COR-L47 (cell line): Measurements from ENCODE around the gene MEG3.
"Not testable (repeated sequence)": the region's sequence is repeated elsewhere in the genome, so short reads cannot be mapped to it uniquely, and the experiment has no call there.

ENCODE experiments used
- DNase-seq: peaks from one replicate; lab custom pipeline; 2025; lab: John Stamatoyannopoulos, UW

MEG3 gene

DNA sequence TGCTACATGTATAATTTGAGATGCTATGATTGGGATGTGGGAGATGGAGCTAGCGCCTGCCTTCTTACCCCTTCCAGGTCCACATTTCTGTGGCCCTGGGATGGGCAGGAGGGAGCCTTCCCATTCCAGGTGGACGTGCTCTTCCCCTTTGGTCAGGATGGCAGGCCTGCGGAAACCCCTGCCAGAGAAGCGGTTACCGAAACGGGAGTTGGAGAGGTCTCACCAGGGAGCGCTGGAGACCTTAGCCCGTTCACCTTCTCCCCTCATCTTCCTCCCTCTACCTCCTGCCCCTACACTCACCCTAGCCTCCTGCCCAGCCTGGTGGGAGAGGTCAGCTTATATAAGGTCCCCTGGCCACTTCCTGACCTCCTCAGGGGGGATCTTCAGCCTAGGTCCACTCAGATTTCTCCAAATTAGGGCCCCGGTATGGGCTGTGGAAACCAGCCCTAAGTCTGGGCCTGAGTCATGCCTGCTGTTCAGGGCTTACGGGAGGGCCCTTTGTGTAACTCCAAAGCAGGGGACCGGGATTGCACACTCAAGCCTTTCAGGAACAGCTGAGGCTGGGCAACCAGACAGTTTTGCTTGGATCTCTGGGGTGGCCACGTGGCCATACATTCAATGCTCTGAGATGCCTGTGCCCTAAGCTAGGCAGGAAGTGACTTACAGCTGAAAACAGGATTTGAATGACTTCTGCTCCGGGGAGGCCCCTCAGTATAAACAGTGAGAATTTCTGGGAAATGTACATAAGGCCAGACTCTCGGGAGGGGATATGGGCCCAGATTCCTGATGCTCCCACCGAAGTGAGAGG is 10.2 kb upstream of the MEG3 start:
- no peak for DNase-seq

GRCh38 chr14:100816286-100816949 is 9.5 kb upstream of the MEG3 start:
- DNase-seq: no peak

DNA sequence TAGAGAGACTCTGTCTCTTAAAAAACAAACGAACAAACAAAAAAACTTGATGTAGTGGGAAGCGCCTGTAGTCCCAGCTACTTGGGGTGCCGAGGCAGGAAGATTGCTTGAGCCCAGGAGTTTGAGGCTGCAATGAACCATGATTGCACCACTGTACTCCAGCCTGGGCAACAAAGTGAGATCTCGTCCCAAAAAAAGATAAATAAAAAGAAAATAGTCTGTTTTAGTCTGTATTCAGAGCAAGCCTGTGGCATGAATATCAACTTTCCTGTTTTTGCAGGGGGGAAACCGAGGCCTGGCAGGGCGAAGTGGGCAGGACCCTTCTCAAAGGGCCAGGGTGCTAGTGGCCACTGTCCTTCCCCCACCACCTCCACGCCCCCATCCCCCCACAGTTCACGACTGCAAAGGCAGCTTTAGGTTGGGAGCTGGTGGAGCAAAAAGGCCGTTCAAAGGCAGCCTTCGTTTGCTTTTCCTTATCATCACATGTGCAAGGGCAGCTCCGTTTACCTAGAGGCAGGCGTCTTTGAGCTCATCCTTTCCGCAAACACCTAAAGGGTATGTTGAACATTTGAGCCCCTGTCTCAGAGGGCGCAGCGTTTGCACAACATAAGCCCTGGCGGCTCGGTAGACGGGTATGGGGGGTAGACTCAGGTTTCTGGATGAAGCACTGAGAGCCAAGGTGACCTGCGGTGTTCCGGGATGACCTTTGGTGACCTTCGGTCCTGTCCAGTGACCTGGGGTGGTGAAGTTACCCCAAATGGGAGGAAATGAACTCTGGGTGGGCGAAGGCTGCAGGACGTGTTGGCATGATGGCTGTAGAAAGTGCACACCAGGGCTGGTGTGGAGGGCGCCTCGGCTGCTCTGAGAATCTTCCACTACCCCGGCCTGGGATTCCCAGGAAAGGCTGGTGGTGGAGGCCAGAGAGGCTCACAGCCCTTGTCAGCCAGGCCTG is 8.7 kb upstream of the MEG3 start:
- DNase-seq: no peak

GRCh38 chr14:100818221-100818699 is 7.7 kb upstream of the MEG3 start:
- DNase-seq: no peak

DNA sequence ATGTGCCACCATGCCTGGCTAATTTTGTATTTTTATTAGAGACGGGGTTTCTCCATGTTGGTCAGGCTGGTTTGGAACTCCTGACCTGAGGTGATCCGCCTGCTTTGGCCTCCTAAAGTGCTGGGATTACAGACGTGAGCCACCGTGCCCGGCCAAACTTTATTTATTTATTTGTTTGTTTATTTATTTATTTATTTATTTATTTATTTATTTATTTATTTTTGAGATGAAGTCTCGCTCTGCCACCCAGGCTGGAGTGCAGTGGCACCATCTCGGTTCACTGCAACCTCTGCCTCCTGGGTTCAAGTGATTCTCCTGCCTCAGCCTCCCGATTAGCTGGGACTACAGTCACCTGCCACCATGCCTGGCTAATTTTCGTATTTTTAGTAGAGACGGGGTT is 7.0 kb upstream of the MEG3 start:
- not testable (repeated sequence) for DNase-seq

GRCh38 chr14:100819453-100819828 is 6.5 kb upstream of the MEG3 start:
- DNase-seq: no peak

- no peak for DNase-seq
Measured at GRCh38 chr14:100819829-100820475, 6.0 kb upstream of the MEG3 start.

GRCh38 chr14:100820957-100821356 is 5.0 kb upstream of the MEG3 start:
- DNase-seq: no peak

DNA sequence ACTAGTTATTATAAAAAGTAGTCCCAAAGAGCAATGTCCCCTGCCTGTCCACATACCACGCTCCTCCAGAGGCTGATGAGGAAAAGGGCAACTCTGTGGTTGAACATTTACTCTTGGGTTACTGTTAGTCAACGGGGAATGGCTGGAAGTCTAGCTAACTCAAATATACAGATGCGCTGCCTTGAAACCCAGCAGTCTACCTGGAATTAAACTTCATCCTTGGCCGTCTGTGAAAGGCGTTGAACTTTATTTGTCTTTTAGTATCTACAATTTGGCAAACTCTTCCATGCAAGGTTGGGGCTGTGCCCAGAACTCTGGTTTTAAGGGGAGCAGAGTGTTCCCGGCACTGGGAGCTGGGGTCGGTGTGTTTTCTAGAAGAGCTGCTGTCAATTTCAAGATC is 3.9 kb upstream of the MEG3 start:
- DNase-seq: no peak

GRCh38 chr14:100822532-100823296 is 3.2 kb upstream of the MEG3 start:
- no peak for DNase-seq

DNA sequence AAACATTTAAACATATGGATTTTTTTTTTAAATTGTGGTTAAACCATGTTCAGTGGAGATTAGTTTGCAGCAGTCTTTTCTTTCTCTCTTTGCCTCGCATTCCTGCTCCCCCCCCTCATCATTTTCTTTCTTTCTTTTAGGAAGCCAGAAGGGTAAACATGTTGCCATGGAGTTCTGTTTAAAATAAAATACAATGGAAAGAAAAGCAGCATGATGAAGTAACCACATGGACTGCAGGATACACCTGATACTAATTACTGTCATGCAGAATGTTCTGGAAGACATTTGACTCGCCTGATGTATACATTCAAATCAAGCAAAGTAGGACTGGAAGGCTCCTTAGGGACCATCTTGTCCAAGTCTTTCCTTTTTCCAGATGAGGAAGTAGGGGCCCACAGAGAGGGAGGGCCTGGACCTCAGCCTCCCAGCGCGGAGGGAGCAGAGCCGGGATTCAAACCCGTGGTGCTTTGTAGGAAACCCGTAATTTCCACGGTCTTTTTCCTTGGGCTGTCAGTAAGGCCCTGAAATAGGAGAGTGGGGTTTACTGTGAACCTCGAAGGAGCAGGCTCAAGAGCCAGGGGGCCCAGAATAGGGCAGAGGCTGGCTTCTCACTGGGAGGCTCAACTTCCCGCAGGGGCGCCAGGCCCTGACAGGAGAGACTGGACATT is 2.4 kb upstream of the MEG3 start:
- no peak for DNase-seq

DNA sequence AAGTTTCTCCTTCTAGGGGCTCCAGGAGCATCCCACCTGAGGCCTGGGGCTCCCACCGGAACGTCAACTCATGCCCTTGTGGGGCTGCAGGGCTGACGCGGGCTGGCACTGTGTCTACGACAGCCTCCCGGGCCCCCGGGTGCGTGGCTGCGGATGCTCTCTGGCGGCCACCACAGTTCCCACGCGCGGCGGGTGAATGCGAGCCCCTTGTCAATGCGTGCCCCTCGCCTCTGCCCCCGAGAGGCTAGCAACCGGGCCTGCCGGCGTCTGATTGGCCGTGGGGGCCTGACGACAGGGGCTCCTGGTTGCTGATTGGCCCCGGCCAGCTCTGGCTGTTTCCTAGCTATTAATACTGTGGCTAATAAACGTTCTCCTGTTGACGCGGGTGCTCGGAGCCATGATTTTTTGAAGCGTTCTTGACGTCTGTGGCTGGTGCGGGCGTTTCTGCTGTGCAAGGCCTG is 1.8 kb upstream of the MEG3 start:
- no peak for DNase-seq

- no peak for DNase-seq
Measured at GRCh38 chr14:100824901-100825712, 811 bp upstream of the MEG3 start.

DNA sequence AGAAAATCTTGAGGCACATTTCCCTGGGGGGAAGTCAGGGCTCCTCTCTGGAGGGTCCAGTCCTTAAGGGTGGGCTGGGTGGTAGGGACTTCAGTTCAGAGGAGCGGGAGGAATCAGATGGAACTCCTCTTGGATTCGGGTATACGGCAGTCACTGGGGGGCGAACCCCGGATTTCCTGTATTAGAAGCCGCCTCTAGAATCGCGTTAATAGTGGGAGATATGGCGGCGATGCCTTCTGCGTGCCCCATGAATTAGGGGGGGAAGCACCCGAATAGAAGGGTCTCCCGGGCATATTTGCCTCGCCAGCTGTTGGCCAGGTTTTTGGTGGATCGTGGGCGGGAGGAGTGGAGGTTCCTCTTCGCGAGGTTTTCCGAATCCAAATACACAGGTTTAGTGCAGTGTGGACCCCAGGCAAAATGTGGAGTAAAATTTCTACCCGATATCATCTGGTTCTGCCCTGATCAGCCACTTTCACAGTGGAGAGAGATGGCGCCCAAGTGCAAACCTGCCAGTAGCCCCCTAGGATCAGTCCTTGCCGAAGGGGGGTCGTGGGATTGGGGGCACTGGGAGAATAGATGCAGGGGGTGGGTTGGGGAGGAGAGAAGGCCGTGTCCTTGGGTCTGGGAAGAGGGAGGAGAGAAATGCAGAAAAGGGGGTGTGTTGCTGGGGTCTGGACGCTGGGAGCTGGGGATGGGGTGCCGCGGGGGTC is 628 bp downstream of the MEG3 start:
- DNase-seq: no peak

DNA sequence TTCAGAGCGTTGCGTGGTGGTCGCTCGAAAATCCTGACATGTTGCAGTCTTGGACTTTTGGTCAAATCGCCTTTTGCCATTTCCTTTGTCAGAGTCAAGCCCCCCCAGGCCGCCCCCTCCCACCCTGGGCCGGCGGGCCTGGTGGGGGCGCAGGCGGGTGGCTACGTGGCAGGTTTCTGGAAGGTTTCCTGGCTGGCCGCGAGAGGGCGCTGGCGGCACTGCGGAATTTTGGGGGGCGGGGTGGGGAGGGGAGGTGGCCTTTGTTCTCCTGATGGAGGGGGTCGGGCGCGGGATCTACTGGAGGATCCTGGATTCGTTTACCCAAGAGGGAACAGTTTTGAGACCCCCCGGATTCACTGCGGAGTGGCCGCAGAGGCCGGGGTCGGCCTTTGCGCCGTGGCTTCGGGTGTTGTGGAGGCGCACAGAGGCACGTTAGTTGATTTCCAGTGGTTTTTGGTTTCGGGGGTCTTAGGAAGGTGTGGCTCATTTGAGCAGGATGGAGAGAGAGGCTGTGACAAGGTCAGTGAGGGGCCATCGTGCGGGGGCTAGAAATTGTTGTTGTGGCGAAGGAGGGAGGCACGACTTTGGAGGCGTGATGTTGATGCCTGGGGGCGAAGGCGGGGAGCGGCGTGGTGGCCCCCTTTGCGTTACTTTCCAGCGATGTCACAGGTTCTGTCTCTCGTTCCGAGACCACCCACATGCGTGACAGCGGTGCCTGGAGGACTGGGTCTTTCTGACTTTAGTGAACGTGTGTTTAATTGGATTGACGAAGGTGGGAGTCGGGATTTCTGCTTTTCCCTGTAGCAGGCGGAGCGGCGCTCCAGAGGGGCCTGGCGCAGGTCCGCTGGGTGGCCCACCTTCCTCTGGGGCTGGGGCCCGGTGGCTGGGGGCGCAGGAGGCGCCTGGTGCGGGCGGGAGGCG is 1.4 kb downstream of the MEG3 start:
- no peak for DNase-seq

DNA sequence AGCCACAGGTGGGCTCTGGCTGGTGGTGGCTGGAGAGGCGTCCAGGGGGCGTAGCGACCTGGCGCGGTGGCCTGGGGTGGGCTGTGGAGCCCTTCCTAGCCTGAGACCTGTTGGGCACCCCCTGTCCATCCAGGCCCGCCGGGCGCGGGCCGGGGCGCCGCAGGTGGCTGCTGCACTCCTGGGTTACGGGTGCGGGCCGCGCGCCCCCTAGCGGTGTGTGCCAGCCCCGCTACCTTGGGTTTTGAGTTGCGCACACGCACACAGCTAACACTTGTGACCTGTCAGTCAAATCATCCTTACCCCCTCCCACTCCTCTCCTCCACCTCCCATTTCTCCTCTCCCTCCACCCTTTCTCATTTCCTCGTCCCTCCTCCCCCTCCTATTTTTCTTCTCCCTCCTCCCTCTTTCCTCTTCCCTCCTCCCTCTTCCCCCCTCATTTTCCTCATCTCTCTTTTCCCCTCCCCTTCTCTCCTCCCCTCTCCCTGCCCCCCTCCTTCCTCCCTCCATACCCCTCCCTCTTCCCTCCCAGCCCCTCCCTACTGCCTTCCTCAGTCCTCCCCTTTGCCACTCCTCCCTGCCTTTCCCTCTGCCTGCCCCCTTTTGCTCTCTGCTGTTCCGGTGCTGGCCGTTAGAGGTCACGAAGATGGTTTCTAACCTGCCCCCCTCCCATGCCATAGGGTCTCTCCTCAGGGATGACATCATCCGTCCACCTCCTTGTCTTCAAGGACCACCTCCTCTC is 2.3 kb downstream of the MEG3 start:
- DNase-seq: no peak

GRCh38 chr14:100830681-100831080 is 4.8 kb downstream of the MEG3 start:
- no peak for DNase-seq
